H54 (cell line): ENCODE results near the gene CDH1.

Source experiments
- DNase-seq: peaks from one replicate; pipeline ENCODE4 v3.0.0; 2011; ENCODE audit warnings: low spot score, mixed read lengths; ENCODE audit not compliant: insufficient read length
- FAIRE-seq: peaks from 3 replicates; lab custom pipeline; 2011; peaks lifted over from hg19 to GRCh38; lab: Jason Lieb, UNC
- POLR2A ChIP-seq: IDR thresholded peaks from 2 replicates; pipeline ENCODE4 v1.6.1; 2011; ENCODE audit warnings: low read depth, mild to moderate bottlenecking, low read length

The CDH1 gene

DNA sequence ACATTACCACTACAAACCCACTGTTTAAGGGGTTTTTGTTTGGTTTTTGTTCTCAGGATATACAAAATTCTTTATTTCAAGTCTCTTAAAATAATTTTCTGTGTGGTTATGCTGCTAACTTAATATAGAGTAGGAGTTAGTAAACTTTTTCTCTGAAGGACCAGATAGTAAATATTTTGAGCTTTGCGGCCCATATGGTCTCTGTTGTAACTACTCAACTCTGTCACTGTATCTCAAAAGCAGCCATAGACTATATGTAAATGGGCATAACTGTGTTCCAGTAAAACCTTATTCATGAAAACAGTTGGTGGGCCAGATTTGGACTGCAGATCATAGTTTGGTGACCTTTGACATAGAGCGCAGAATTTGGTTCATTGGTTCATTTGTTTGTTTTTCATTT, 113.4 kb downstream of the CDH1 start:
- no peak for FAIRE-seq
- no peak for DNase-seq
- TF ChIP-seq POLR2A = no peak

DNA sequence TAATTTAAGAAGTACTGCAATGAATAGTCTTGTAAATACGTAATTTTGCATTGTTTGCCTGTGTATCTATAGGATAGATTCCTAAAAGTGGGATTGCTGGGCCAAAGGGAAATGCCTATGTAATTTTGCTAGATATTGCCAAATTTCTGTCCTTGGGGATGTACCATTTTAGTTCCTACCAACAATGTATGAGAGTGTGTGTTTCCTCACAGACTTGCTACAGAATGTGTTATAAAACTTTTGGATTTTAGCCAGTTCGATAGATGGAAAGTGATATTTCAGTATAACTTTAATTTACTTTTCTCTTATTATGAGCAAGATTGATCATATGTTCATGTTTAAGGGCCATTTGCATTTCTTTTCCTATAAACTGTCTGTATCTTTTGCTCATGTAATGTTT, 114.5 kb downstream of the CDH1 start:
- TF ChIP-seq POLR2A = no peak
- FAIRE-seq = no peak
- no peak for DNase-seq

DNA sequence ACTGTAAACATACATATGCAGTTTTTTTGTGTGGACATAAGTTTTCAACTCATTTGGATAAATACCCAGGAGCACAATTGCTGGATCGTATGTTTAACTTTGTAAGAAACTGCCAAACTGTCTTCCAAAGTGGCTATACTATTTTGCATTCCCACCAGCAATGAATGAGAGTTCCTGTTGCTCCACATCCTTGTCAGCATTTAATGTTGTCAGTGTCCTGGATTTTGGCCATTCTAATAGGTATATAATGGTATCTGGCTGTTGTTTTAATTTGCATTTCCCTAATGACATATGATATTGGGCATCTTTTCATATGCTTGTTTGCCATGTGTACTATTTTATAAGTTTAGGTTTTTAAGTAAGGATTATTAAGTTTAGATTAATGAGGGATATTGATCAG, 120.4 kb downstream of the CDH1 start:
- TF ChIP-seq POLR2A = no peak
- FAIRE-seq (no peak), DNase-seq (no peak)

DNA sequence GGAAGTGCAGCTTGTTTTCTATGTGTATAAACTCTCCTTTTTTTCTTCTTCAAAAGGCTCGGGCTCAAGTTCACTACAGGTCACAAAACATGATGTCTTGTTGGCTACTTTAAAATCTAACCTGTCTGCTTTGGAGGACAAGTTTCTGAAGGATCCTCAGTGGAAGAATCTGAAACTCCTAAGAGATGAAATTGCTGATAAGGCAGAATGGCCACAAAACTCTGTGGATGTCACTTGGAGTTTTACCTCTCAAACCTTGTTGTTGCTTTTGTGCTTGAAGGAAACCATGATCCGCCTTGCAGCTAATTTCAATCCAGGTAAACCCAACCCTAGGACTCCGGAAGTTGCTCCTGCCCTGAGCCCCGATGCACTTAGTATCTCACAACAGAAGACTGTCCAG, 122.7 kb downstream of the CDH1 start:
- DNase-seq = no peak
- no peak for FAIRE-seq
- no peak for TF ChIP-seq POLR2A

DNA sequence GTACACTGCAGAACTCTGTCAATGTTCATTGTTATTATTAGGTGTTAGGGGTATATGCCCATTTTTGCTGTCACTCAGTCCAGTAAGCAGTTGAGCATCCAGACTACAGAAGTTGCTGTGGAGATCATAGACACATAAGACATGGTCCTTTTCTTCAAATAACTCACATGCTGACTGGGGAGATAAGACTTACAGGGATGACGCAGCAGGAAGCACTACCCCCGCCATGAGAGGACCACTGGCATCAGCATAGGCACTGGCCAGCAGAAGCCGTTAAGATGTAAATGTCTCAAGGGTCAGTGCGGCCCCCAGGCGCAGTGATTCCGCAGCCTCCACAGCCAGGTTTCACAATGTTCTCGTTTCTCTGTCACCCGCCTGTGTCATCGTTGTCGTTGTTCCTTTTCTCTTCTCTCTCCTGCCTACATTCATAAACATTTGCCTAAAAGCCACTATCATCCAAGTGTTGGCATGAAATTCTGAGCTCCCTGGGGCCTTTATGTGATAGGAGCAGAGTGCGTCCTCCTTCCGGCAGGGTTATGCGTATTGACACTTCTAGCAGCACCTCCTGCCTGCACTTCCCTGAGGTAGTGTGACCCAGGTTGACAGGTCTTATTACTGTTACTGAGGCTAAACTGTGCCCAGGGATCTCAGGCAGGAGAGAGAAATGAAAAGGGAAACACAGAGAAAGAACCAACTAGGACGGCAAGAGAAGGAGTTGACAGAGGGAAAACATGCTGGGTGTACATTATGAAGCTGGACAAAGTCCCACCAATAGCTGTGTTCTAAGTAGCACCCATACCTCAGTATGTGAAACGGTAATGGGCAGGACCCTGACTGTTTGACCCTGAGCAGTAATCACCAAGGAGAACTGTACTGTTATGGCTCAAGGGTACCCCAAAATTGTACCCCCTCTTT, 124.1 kb downstream of the CDH1 start:
- DNase-seq = no peak
- no peak for TF ChIP-seq POLR2A
- no peak for FAIRE-seq

DNA sequence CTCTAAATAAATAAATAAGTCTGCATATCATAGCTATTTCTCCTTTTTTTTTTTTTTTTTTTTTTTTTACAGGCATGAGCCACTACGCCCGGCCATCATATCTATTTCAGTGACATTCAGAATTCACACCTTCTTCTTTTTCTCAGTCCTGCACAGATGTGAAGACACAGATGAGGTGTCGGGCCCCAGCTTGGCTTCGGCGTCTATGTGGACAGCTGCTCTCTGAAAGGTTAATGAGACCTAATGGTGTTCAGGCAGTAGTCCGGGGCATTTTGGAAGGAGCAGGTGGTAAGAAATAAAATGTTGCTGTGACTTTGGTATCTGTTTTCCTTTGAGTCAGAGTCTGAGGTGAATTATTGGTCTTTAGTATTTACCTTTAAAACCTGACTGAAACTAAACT, 129.8 kb downstream of the CDH1 start:
- TF ChIP-seq POLR2A = no peak
- DNase-seq = no peak
- no peak for FAIRE-seq

DNA sequence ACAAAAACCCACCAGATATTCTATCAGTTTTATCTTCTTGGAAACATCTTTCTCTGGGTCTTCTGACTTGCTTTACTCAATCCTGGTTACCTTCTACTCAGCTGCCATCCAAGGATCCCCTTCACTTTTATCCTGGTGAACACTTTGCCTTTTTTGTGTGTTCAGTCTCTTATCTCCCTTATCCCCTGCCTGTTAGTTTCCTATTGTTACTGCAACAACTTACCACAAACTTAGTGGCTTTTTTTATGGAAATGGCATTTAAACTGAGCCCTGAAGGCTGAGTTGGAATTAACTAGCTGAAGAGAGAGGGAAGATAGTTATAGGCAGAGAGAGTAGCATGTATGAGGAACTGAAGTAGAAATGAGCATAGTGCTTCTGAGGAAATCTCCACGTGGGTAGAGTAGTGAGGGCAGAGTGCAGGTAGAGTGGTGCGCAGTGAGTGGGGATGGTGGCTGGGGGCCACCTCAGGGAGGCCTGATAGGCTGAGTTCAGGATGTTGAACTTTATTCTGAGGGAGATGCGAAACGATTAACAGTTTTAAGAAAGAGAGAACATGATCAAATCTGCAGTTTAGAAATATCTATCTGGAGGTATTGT, 132.5 kb downstream of the CDH1 start:
- no peak for DNase-seq
- no peak for FAIRE-seq
- TF ChIP-seq POLR2A = no peak

DNA sequence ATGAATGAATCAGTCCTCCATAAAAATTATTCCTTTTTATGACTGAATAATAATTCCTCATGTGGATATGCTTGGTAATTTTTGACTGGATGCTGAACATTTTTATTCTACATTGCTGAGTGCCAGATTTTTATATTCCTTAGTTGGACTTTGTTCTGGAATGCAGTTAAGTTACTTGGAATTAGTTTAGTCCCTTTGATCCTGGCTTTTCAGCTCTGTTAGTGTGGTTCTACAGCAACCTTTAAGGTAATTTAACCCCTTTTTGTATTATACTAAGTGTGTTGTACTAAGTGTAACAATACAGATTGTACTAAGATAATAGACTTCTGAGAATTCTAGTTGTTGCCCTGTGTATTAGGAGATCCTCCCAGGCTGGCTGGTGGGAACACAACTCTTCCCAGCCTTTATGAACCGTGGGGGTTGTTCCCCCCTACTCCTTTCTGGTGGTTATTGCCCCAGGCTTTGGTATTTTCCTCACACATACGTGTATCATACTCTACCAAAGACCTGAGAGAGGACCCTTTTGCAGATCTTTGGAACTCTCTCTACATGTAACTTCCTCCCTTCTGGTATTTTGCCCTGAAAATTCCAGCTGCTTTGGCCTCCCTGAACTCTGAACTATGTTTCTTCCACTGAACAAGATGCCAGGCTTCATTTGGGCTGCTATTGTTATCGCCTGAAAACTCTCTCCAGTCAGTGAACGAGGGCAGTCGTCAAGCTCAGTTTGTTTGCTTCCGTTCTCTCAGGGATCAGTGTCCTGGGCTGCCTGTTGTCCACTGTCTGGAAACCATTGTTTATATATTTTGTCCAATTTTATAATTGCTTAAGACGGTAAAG, 136.8 kb downstream of the CDH1 start:
- FAIRE-seq = no peak
- no peak for TF ChIP-seq POLR2A
- DNase-seq = no peak

DNA sequence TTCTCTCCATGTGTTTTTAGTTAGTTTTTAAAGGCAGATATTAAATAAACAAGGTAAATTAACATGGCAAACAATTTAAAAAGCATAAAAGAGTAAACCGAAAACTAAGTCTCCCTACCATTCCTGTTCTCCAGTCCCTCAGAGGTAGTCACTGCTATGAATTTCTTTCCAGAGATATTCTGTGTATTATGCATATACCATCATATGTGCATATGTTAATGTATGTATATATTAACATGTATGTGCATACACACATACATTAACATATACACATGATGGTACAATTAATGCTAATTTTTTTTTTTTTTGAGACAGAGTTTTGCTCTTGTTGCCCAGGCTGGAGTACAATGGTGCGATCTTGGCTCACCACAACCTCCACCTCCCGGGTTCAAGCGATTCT, 138.8 kb downstream of the CDH1 start:
- FAIRE-seq (no peak), DNase-seq (no peak)
- no peak for TF ChIP-seq POLR2A

DNA sequence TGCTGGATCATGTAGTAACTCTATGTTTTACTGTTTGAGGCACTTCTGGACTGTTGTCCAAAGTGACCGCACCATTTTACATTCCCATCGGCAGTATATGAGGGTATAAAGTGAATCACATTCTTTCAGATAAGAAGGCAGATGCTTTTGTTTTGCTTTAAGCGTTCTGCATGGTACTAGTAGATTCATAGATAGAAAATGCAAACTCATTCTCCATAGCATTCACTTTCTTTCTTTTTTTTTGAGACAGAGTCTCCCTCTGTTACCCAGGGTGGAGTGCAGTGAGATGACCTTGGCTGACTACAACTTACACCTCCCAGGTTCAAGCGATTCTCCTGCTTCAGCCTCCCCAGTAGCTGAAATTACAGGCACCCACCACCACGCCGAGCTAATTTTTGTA, 146.6 kb downstream of the CDH1 start:
- FAIRE-seq (no peak), DNase-seq (no peak)
- no peak for TF ChIP-seq POLR2A

DNA sequence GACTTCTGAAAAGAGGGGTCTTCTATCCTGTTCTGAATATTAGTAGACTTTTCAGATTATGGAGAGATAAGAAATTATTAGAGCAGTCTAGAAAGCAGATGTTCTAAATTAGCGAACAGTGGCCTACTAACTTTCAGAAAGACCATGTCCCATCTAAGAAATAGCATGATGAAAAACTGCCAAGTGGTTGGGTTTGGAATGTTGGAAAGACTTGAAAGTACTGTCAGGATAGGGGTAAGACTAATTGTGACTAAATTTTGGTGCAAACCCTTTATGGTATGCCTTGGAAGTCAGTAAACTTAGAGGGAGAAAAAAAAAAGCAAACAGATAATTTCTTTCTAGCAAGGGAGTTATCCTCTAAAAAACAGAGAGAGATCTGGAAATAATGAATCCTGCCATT, 147.3 kb downstream of the CDH1 start:
- DNase-seq (no peak), FAIRE-seq (no peak)
- TF ChIP-seq POLR2A = no peak
